ENCODE measurements around the gene MPC2. TPM values are rescaled to one million over a fixed set of nuclear protein-coding genes. Genes with fewer than 3 reads are reported as not detected.
A peak's percentile ranks its signal among the peaks of the same experiment; 100 is the strongest.

The MPC2 gene
- total RNA-seq, 1 experiment from 2014 or later: 32.9 TPM

- Mint-ChIP-seq H3K27me3 (ENCODE audit: low read depth) (no peaks in the 10 kb centered on the region), H3K36me3 (ENCODE audit: insufficient read depth in 1 of 3, low read depth in 3 of 3) (no peaks in the 10 kb centered on the region), H3K9me3 (no peaks in the 10 kb centered on the region), H3K4me3 (no peak overlapping the region), H3K4me1 (peaks cover 0 to under 1% of the 10 kb centered on the region in 2 experiments; a peak in 2 of 4 replicates), H3K27ac (no peak overlapping the region; a peak in 1 of 7 replicates)
- Histone ChIP-seq H3K23me2 (ENCODE audit: insufficient read length, low read depth, low read length, poor library complexity, severe bottlenecking) (no peaks in the 10 kb centered on the region), H4K8ac (replicated peaks; ENCODE audit: insufficient read length, low read depth, low read length) (no peak overlapping the region), H3K4me2 (ENCODE audit: insufficient read depth, insufficient read length, low read length) (no peak overlapping the region), H2AFZ (ENCODE audit: low read length) (no peak overlapping the region), H4K20me1 (ENCODE audit: control insufficient read depth, insufficient read depth, insufficient read length) (no peaks in the 10 kb centered on the region), H3K27ac (ENCODE audit: insufficient read length, low read depth, low read length) (no peak overlapping the region), H2BK12ac (ENCODE audit: insufficient read length, low read depth, low read length) (no peak overlapping the region), H3K23ac (ENCODE audit: insufficient read length, low read depth, low read length) (no peak overlapping the region), H3K9me3 (ENCODE audit: control insufficient read depth, low read depth, low read length) (no peaks in the 10 kb centered on the region), H4K91ac (ENCODE audit: insufficient read length, low read depth, low read length) (no peak overlapping the region), H3K27me3 (ENCODE audit: insufficient read depth, low read length) (no peaks in the 10 kb centered on the region), H3K4ac (ENCODE audit: low read depth, low read length) (no peak overlapping the region), H2BK120ac (ENCODE audit: low read depth, low read length, poor library complexity, severe bottlenecking) (no peak overlapping the region), H2BK20ac (ENCODE audit: low read depth, low read length, poor library complexity, severe bottlenecking) (no peak overlapping the region), H3K18ac (ENCODE audit: insufficient read length, low read depth, low read length) (no peak overlapping the region), H2AK5ac (ENCODE audit: insufficient read length, low read length) (no peak overlapping the region), H3K9ac (ENCODE audit: extremely low read depth, insufficient read length, low read length) (no peak overlapping the region), H3K56ac (ENCODE audit: insufficient read length, low read depth, low read length) (peak overlapping the region; percentile 46), H3K79me2 (ENCODE audit: insufficient read depth, low read length) (no peaks in the 10 kb centered on the region), H2BK15ac (ENCODE audit: low read depth, low read length) (no peak overlapping the region), H3T11ph (ENCODE audit: low read length) (no peak overlapping the region), H3K14ac (ENCODE audit: insufficient read depth, low read length) (no peak overlapping the region; the same call in 1 of the 2 replicates), H4K5ac (ENCODE audit: insufficient read length, low read depth, low read length) (no peak overlapping the region), H2BK5ac (ENCODE audit: insufficient read length, low read length) (no peak overlapping the region), H3K4me1 (ENCODE audit: insufficient read depth, low read length) (no peaks in the 10 kb centered on the region; the same call in 1 of the 2 replicates), H3K79me1 (ENCODE audit: insufficient read depth, low read depth, low read length, poor library complexity, severe bottlenecking) (no peaks in the 10 kb centered on the region)
- no peak for TF ChIP-seq CTCF (conservative IDR thresholded peaks at IDR 0.05)
- DNase-seq: no peak
- no CpG with 5 or more reads among the region's 4 CpGs for WGBS (ENCODE audit: extremely low coverage, insufficient read length, low lambda C conversion rate)
These were observed 37.6 kb downstream of the MPC2 start for GRCh38 chr1:167899253-167899681.

Measured in H9 (cell line).